HG03565 (cell line): Measurements from ENCODE around the gene SH3BP5.

Experiments
- ATAC-seq: cut with Tn5 transposase; IDR thresholded peaks from one replicate; pipeline ENCODE4 v1.9.1; 2021; ENCODE audit warnings: mild to moderate bottlenecking, moderate library complexity; ENCODE audit not compliant: unreplicated experiment

Gene SH3BP5

DNA sequence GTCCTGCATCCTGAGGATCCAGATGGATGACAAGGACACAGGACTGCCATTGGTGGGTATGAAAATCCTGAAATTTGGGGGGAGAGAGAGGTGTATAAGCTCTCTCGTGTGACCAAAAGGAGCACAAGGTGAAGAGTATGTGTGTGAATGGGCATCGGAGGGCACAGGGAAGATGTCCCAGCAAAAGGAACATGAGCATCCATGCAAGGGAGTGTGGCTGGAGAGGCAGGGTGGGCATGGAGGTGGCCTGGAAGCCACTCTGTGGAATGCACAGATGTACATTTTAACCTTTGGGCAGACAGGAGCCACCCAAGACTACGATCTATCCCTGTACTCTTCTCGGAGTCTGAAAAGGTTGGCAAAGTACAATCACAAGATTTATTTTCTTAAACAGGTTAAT is 71.9 kb downstream of the SH3BP5 start:
- no peak for ATAC-seq

DNA sequence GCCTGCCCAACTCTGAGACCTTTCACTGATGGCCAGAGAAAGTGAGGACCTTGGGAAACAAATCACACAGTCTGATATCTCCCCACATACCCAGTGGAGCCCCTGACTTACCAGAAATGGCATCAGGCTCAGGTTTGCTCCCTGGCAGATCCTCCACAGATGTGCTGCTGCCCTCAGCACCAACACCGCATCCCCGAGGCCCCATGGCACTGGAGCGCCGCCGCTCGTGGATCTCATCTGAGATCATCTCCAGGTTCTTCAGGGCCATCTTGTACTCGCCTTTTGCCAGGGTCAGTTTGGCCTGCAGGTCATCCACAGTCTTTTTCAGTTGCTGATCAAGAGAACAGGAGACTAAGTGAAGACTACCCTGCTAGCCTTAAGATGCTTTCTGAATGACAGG is 73.7 kb downstream of the SH3BP5 start:
- no peak for ATAC-seq

DNA sequence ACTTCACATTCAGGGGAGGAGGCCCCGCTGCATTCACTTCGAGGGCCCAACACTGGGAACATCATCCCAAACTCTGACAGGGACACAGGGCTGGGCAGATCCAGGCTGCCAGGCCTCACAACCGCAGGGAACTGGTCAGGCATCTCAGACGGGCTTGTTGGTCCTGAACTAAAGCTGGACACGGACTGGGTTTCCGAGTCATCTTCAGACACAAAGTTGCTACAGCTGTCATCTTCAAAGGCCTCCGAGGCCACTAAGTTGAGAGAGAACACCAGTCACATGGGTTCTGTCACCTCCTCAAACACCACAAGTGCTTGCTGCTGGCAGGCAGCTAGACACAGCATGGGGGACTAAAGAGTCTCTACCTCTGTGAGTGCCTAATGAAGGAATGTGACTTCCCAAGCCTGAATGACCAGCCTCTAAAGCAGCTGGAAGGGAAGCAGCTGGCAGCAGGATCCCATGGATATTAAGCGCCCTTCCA is 75.5 kb downstream of the SH3BP5 start:
- no peak for ATAC-seq

DNA sequence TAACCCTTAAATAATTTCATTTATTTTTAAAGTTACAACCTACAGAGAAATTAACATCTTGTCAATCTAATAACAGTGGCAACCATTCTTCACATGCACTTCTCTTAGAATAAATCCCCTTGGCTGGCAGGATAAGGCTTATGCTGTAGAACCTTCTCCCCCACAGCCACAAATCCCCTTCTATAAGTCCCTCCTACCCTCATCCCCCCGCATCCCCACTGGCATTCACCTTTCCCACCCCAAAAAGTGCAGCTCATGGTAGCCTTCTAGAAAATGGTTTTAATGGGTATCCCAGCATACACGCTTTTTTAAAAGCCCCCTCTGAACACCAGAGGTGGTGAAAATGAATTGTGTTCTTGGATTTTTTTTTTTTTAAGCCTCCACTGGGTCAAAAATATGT is 77.2 kb downstream of the SH3BP5 start:
- no peak for ATAC-seq

DNA sequence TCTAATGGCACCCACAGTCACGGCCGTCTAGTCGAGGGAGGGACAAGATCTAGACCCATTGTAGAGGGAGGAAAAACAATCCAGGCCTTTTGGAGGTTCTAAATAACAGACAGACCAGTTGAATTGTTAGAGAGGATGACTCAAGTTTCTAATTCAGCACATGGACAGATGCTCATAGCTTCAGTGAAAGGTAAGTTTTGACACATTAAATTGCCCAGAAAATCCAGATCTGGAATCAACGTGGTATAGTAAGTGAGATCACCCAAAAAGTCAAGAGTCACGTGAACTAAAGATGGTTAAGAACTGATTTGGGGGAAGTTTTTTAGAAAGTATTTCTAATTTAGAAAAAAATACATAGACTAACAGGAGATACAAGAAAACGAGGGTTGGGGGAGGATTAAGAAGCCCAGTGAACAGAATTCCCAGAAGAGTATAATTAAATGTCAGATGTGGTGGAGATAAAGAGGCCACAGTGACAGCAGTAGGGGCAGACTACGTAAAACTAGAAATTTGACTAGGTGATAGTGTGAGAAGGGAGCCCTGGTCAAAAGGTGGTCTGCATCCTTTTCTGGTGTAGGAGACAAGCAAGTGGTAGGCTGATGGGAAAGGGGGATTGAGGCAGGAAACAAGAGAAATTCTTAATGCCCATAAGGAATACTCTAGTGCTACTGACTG is 79.2 kb downstream of the SH3BP5 start:
- ATAC-seq: no peak

DNA sequence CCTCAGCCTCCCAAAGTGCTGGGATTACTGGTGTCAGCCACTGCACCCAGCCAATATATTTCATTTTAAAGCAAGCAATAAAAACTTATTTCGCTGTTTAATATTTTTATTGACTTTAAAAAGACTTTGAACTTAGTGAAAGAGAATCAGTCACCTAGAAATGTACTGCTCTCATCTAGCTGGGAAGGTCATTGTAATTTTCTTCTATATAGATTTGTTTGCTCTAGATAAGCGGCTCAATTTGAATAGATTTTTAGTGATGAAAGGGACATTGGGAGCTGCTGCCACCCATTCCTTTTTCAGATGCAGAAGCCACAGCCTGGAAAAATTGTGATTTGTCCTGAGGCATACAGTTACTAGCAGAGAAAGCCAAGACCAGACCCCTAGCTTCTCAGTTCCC is 86.2 kb downstream of the SH3BP5 start:
- ATAC-seq: no peak

DNA sequence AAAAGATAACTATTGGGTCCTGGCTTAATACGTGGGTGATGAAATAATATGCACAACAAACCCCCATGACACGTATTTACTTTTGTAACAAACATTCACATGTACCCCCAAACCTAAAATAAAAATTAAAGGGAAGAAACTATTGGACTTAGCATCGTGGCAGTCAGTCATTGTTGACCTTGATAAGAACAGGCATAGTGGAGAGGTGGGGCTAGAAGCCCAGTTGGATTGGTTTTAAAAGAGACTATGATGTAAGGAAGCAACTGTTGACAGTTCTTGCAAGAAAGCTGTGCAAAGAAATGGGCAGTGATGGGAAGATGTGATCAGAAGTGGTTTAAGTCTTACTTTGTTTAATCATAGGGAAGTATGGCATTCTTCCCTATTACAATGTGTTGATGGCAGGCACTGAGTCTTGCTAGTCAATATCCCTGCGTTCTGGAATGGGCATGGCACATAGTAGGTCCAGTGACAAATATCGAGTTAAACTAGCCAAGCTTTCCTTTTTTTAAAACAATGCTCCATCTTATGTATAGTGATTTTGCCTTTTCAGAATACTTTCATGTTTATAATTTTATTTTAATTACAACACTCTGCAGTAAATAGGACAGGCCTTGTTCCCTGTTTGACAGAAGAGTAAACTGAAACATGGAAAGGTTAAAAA is 88.4 kb downstream of the SH3BP5 start:
- ATAC-seq: no peak

DNA sequence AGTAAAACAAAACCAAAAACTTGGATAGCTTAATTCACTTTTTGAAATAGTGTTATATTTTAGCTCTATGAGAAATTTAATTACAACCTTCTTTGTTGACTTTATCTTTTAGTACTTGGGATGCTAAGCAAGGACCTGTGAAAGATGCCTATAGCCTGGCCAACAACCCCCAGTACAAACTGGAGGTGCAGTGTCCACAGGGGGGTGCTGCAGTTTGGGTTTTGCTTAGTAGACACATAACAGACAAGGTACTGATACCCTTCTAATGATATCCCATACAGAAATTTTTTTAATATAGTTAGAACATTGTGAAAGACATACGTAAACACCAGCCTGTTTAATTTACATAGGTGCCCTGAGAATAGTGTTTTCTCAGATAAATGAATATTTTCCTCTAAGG is 91.0 kb downstream of the SH3BP5 start:
- ATAC-seq: no peak

DNA sequence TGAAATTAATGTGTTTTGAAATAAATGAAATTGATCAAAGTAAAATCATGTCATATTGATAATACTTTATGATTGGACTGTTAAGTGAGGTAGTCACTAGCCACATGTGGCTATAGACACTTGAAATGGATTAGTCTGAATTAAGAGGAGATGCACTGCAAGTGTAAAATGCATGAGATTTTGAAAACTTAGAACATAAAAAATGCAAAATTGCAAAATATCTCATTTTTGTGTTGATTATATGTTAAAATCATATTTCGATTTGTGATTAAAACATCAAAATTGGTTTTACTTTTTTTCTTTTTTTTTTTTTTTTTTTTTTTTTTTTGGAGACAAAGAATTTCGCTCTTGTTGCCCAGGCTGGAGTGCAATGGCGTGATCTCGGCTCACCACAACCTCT is 103.1 kb downstream of the SH3BP5 start:
- no peak for ATAC-seq

DNA sequence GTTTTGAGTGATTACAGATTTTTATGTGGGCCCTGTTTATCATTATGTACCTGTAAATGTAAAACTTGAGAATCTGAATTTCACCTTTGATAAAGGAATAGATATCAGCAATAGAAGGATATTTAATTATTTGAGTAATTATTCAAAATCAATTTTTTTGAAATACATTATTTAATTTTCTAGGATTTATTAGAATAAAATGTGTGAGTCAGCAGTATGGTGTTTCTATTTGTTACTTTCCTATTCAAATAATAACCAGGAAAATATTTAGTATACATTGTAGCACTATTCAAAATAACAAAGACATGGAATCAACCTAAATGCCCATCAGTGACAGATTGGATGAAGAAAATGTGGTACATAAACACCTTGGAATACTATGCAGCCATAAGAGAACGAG is 104.2 kb downstream of the SH3BP5 start:
- ATAC-seq: no peak

DNA sequence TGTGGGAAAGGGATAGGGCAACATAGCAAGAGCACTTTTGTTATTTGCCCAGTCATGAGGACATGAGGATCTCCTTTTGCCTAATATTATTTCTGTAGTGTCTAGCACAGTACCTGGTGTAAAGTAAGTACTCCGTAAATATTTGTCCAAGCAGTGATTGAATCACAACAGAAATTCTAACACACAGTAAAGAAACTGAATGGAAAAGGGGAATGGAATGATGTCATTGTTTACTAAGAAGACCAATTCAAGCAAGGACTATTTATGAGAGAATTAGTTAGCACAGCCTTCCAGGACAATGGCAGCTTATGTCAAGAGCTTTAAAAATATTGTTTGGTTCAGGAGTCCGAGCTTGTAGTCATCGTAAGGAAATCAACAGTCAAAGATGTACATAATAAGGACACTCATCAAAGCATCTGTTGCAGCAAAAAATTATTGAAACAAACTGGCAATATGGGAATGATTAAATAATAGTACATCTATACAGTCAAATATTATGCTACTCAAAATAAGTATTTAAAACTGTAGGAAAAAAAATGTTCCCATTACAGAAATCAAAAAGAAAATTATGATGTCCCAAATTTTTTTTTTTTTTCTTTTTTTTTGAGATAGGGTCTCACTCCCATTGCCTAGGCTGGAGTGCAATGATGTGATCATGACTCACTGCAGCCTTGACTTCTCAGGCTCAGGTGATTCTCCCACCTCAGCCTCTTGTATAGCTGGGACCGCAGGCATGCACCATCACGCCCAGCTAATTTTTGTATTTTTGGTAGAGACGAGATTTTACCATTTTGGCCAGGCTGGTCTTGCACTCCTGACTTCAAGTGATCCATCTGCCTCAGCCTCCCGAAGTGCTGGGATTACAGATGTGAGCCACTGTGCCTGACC is 108.5 kb downstream of the SH3BP5 start:
- ATAC-seq: no peak

DNA sequence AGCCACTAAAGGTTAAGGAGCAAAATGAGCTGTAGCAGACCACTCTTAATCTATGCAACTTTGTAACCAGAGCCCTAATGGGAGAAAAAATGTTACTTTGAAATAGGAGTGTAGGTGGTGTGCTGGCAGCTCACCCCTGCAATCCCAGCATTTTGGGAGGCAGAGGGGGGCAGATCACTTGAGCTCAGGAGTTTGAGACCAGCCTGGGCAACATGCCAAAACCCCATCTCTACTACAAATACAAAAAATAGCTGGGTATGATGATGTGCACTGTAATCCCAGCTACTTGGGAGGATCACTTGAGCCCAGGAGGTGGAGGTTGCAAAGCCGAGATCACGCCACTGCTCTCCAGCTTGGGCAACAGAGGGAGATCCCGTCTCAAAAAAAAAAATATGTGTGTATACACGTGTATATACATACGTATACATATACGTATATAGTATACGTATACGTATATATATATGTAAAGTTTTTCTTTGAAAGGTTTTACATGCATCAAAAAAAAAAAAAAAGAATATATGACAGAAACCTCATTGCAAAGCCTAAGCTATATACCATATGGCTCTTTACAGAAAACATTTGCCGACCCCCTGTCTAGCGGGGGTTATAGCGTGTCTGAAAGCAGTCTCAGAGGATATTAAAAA is 110.7 kb downstream of the SH3BP5 start:
- no peak for ATAC-seq

DNA sequence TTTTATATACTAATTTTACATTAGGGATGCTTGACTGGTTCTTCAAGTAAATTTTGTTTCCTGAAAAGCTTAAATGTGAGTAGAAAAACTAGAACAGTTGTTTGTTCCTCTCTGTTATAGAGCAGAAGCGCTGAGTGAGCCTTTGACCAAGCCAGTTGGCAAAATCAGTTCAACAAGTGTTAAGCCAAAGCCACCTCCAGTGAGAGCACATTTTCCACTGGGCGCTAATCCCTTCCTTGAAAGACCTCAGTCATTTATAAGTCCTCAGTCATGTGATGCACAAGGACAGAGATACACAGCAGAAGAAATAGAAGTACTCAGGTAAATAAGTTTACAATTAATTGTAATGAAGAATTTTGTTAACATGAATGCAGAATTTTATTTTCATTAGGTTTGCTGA is 111.7 kb downstream of the SH3BP5 start:
- ATAC-seq: no peak

DNA sequence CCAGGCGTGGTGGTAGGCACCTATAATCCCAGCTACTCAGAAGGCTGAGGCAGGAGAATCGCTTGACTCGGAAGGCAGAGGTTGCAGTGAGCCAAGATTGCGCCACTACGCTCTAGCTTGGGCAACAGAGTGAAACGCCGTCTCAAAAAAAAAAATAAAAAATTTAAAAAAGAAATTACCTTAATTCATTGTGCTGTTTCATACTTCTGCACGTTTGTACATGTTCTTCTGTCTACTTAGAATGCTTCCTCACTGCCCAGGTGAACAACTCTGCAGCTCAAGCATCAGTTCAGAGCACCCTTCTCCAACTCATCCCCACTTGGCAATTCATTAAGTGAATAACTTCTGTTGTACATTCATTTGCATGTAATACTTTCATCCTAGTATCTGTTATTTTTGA is 112.3 kb downstream of the SH3BP5 start:
- ATAC-seq: no peak

DNA sequence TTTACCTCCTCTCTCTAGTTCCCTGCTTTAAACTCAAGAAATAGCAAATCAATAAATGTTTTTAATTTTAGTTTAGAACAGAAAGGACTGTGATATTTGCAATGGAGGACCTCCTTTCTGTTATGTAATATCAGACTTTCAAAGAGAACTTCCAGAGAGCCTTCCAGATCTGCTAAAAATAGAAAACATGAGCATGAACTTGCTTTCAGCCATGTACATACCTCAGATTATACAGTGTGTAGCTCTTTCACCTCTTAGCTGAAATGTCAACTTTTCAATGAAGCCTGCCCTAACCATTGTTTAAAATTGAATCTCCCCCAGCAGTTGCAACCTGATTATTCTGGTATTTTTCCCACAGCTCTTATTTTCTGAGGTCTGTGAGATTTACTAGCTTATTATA is 113.7 kb downstream of the SH3BP5 start:
- no peak for ATAC-seq

DNA sequence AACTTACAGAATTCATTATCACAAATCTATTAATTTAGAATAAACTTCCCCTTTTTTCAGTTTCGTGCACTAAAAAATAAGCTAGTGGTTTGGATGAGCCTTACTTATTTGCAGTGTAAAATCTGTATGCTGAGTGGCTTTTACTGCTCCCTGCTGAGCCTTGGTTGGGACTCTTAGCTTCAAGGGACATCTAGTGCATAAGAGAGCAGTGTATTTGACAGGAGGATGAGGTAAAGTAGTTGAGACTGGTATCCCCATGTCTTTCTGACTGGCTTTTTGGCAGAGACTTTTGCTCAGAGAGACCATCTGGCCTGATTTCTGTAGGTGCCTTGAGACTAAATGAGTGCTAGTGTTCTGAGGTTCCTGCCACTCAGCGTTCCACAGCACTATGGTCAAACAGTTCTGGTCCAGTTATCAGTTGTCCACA is 114.5 kb downstream of the SH3BP5 start:
- ATAC-seq: no peak

DNA sequence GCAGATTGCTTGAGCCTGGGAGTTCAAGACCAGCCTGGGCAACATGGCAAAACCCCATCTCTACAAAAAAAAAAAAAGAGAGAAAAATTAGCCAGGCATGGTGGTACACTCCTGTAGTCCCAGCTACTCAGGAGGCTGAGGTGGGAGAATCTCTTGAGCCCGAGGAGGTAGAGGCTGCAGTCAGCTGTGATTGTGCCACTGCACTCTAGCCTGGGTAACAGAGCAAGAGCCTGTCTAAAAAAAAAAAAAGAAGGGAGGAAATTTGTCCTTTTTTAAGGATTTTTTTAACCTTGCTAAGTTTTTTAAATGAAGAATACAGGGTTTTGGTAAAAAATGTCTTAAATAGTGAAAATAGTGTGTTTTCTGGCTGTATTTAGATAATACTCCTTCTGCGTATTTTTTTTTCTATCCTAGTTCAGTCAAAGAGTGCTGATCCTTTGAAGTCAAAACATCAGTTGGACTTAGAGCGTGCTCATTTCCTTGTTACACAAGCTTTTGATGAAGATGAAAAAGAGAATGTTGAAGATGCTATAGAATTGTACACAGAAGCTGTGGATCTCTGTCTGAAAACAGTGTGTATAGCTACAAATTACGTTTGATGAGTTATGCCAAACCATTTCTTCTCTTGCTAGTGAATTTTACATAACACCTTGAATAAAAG is 115.2 kb downstream of the SH3BP5 start:
- no peak for ATAC-seq

DNA sequence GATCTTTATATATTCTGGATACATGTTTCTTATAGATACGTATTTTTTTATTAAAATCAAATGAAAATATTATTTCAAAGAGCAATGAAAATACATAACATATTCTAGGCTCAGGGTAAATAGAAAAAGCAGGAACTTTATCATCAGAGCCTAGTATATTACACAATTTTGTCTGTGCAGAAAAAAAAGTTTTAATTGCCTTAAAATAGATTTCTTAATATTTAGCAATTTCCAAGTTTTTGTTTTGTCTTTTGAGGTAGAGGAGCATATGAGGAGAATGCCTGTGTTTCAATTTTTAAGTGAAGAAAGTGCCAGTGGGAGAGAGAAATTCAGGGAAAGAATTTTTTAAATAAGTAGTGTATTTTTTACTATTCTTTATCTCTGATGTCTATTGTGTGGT is 115.9 kb downstream of the SH3BP5 start:
- ATAC-seq: no peak

DNA sequence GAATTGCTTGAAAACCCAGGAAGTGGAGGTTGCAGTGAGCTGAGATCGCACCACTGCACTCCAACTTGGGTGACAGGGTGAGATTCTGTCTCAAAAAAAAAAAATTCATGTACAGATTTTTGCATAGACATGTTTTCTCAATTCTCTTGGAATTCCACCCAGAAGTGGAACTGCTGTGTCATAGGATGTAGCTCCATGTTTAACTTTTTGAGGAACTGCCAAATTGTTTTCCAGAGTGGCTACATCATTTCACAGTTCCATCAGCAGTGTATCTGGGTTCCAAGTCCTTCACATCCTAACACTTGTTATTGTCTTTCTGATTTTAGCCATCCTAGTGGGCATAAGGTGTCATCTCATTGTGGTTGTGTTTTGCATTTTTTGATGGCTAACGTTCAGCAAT is 116.4 kb downstream of the SH3BP5 start:
- ATAC-seq: no peak

DNA sequence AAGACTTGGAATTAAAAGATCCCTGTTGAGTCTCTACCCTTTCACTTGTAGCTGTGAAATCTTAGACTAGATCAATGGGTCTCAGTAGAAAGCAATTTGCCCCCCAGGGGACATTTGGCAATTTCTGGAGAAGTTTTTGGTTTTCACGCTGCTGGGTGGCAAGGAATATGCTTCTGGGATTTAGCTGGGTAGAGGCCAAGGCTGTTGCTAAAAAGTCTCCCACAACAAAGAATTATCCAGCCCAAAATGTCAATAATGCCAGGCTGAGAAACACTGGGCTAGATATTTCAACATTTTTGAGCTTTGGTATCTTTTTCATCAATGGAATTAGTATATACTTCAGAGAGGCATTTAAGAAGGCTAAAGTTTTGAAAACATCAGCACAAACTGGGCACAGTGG is 117.6 kb downstream of the SH3BP5 start:
- ATAC-seq: no peak

DNA sequence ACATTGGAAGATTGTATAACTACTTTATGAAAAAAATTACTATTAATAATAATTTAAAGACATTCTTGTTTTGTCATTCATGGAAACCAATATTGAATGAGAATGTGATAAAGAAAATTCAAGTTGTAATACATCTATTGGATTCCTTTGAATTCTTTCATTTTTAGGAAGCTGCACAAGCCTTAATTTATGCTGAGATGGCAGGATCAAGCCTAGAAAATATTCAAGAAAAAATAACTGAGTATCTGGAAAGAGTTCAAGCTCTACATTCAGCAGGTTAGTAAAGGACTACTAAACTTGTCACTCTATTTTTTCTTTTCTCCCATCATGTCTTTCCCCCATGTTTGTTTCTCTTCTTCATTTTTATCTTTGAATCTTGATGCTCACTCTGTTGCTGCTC is 120.4 kb downstream of the SH3BP5 start:
- ATAC-seq: no peak
